ENCODE measurements around the gene FBLN2.
"Not testable (repeated sequence)": the region's sequence is repeated elsewhere in the genome, so short reads cannot be mapped to it uniquely, and the experiment has no call there.

The FBLN2 gene

GRCh38 chr3:13514639-13515435 is 34.1 kb upstream of the FBLN2 start:
- no peak for DNase-seq

GRCh38 chr3:13515786-13516759 is 32.9 kb upstream of the FBLN2 start:
- DNase-seq, result no peak

GRCh38 chr3:13516760-13517135 is 32.2 kb upstream of the FBLN2 start:
- no peak for DNase-seq

DNA sequence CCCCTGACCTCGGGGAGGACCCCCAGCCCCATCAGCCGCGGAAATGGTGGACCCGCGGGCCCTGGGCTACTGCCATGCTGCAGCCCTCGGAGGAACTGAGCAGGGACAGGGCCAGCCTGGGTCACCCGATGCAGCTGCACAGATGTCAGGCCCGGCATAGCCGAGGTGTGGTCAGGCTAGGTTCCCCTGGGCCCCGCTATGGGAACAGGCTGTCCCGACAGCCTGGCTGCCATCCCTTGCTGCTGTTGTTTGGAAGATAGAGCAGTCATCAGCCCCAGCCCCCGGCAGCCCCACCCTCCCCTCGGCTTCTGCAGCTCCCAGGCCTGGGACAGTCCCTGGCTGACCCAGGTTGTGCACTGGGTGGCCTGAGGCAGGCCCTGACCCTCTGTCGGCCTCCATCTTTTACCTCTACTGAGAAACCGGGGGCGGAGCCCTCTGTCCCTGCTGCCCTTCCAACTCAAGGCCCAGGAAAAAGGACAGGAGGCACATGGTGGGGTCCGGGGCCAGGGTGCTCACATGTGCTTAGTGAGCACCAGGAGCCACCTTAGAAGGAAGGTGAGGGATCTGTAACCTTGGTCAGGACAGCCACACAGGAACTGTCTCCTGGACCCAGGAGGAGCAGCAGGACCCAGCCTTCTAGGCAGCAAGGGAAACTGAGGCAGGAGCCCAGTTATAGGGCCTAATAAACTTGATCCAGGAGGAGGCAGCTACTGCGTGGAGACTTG is 31.5 kb upstream of the FBLN2 start:
- no peak for DNase-seq

- no peak for DNase-seq
These were observed 30.4 kb upstream of the FBLN2 start for GRCh38 chr3:13518516-13518953.

GRCh38 chr3:13519006-13519791 is 29.7 kb upstream of the FBLN2 start:
- no peak for DNase-seq

- no peak for DNase-seq
These were observed 28.5 kb upstream of the FBLN2 start for GRCh38 chr3:13520326-13520880.

GRCh38 chr3:13521309-13521708 is 27.6 kb upstream of the FBLN2 start:
- DNase-seq, result no peak

DNA sequence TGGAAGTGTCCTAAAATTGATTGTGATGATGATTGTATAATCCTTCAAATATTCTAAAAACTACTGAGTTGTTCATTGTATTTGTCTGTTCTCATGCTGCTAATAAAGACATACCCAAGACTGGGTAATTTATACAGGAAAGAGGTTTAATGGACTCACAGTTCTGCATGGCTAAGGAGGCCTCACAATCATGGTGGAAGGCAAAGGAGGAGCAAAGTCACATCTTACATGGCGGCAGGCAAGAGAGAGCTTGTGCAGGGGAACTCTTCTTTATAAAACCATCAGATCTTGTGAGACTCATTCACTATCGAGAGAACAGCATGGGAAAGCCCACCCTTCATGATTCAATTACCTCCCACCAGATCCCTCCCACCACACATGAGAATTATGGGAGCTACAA is 27.2 kb upstream of the FBLN2 start:
- DNase-seq, result not testable (repeated sequence)

GRCh38 chr3:13522236-13522635 is 26.7 kb upstream of the FBLN2 start:
- no peak for DNase-seq

GRCh38 chr3:13524979-13525669 is 23.8 kb upstream of the FBLN2 start:
- DNase-seq, result no peak

- no peak for DNase-seq
These were observed 22.9 kb upstream of the FBLN2 start for GRCh38 chr3:13525827-13526625.

DNA sequence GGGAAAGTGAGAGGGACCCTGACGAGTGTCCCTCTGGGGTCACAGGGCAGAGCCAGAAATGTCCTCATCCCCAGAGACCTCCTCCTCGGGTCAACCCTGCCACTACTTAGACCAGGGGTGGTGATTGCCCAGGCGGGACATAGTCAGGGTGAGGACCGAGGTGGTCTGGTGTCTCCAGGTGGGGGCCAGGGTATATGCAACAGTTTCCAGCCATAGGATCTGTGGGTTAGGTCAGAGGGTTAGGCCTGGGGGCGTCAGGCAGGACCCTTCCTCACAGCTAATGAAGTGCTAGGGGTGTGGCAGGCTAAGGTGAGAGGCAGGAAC is 22.3 kb upstream of the FBLN2 start:
- no peak for DNase-seq

GRCh38 chr3:13528217-13528867 is 20.6 kb upstream of the FBLN2 start:
- no peak for DNase-seq

- no peak for DNase-seq
These were observed 19.5 kb upstream of the FBLN2 start for GRCh38 chr3:13529196-13530112.

- no peak for DNase-seq
These were observed 18.5 kb upstream of the FBLN2 start for GRCh38 chr3:13530241-13531009.

DNA sequence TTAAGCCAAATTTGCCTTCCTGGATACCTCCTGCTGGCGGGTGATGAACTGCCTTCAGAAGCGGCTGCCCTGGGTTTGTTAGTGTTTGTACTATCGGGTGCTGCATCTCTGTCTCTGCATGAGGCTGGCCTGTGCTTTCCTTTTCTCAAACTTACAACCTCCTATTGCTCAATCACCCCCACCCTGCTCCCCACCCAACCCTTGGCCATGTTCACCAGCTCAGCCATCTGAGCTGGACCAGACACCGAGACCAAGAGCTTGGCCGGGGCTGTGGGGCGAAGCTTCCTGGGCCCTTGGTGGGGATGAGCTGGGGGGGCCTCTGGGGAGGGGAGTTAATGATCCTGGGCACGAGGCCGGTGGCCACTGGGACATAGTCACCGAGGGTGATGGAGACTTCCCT is 16.8 kb upstream of the FBLN2 start:
- no peak for DNase-seq

DNA sequence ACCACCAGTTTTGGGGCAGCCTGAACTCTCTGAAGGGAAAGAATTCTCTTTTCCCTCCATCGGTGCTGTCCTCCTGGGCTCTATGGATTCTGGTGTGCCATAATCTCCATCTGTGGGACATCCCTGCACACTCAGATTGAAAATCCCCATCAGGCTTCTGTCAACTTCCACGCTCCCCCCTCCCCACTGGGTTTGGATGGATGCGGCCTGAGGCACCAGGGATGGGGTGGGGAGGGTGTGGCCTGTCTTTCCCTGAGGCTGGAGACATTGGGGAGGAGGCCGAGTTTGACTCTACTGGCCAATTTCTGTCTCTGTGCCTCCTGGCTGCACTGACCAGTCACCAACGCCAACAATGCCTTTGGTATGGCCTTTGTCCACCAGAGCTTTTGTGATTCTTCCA is 16.3 kb upstream of the FBLN2 start:
- DNase-seq, result no peak
